ENCODE results near the gene MYH15. TPM values are rescaled to one million over a fixed set of nuclear protein-coding genes. Genes with fewer than 3 reads are reported as not detected.

The MYH15 gene
- total RNA-seq, 4 donors from 2014 or later, result 0.13 TPM; not detected in 3

GRCh38 chr3:108552267-108553159 is 42.1 kb upstream of the MYH15 start:
- WGBS, 2 donors (ENCODE audit: low coverage in 1 of 2), result 30% methylated on average over 4 of the region's 4 CpGs
- Histone ChIP-seq H3K4me1 (peaks cover 0 to 27% (median 0%) of the 10 kb centered on the region in 3 donors), H3K27me3 (no peaks in the 10 kb centered on the region), H3K9me3 (no peaks in the 10 kb centered on the region), H3K27ac (no peak overlapping the region), H3K4me3 (no peak overlapping the region), H3K36me3 (no peaks in the 10 kb centered on the region)
- ATAC-seq, result no peak
- TF ChIP-seq POLR2AphosphoS5 (IDR thresholded peaks at IDR 0.05), result no peak
- TF ChIP-seq, protein P1, sequence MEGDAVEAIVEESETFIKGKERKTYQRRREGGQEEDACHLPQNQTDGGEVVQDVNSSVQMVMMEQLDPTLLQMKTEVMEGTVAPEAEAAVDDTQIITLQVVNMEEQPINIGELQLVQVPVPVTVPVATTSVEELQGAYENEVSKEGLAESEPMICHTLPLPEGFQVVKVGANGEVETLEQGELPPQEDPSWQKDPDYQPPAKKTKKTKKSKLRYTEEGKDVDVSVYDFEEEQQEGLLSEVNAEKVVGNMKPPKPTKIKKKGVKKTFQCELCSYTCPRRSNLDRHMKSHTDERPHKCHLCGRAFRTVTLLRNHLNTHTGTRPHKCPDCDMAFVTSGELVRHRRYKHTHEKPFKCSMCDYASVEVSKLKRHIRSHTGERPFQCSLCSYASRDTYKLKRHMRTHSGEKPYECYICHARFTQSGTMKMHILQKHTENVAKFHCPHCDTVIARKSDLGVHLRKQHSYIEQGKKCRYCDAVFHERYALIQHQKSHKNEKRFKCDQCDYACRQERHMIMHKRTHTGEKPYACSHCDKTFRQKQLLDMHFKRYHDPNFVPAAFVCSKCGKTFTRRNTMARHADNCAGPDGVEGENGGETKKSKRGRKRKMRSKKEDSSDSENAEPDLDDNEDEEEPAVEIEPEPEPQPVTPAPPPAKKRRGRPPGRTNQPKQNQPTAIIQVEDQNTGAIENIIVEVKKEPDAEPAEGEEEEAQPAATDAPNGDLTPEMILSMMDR (IDR thresholded peaks at IDR 0.05), result peak; percentile 38 to 62 (median 50)

DNA sequence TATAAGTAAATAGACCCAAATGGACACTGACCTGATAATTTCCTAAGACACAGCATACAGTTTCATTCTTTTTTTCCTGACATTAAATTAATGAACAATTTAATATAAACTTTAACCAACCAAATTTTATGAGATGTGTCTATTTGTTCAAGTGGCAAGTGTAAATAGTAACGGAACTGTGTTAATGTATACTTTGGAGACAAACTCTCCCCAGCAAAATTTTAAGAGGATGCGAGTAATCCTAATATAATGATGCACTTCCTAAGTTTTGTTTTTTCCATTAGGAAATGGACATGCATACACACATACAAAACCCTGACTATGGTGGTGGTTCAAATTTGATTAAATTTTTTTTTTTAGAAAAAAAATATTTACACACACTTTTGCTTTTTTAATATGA is 38.5 kb upstream of the MYH15 start:
- no peaks in the 10 kb centered on the region for H3K9me3 ChIP-seq
- ATAC-seq, result no peak
- 94 to 96% methylated on average over 2 of the region's 2 CpGs for WGBS, 2 donors (ENCODE audit: low coverage in 1 of 2)
- no peak overlapping the region for H3K4me3 ChIP-seq
- H3K4me1 ChIP-seq, result peaks cover 0 to 30% (median 0%) of the 10 kb centered on the region in 3 donors
- TF ChIP-seq POLR2A (IDR thresholded peaks at IDR 0.05) (no peak), POLR2AphosphoS5 (IDR thresholded peaks at IDR 0.05) (no peak), EP300 (IDR thresholded peaks at IDR 0.05) (no peak)
- TF ChIP-seq, protein P1 (IDR thresholded peaks at IDR 0.05), result no peak
- H3K27ac ChIP-seq, result no peak overlapping the region
- no peaks in the 10 kb centered on the region for H3K36me3 ChIP-seq
- H3K27me3 ChIP-seq, result no peaks in the 10 kb centered on the region

GRCh38 chr3:108548304-108548703 is 37.9 kb upstream of the MYH15 start:
- no peak for ATAC-seq

DNA sequence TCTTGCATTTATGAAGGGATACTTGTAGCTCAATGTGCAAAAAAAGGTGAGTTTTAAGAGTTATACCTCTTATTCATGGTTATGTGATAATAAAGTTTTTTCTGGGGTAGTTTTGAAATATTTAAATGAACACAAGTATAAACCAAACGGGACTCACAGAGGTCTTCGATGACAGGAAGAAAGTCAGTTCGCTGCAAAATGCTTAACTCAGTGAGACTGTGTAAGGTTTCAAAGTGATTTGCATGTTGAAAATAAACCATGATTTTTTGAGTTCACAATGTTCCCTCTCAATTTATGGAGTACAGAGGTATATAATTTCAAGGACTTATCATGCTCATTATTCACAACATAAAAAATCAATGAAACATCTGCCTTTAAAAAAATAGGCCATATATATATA is 36.3 kb upstream of the MYH15 start:
- Histone ChIP-seq H3K4me3 (peak overlapping the region; percentile 8 to 15), H3K9me3 (no peaks in the 10 kb centered on the region), H3K36me3 (no peaks in the 10 kb centered on the region), H3K27me3 (no peaks in the 10 kb centered on the region), H3K27ac (peak overlapping the region in 1 of 4 donors; percentile 11), H3K4me1 (peaks cover 0 to 23% (median 0%) of the 10 kb centered on the region in 3 donors)
- no peak for ATAC-seq
- TF ChIP-seq, protein P1 (IDR thresholded peaks at IDR 0.05), result no peak
- 71 to 84% methylated on average over 3 of the region's 3 CpGs for WGBS, 2 donors (ENCODE audit: low coverage in 1 of 2)

More at GRCh38 chr3:108548304-108548703, 37.9 kb upstream of the MYH15 start:
- no peaks in the 10 kb centered on the region for H3K9me3 ChIP-seq
- WGBS, 2 donors (ENCODE audit: low coverage in 1 of 2), result 50 to 55% methylated on average over 1 of the region's 1 CpG
- H3K36me3 ChIP-seq, result no peaks in the 10 kb centered on the region
- TF ChIP-seq POLR2AphosphoS5 (IDR thresholded peaks at IDR 0.05) (no peak), EP300 (IDR thresholded peaks at IDR 0.05) (no peak), POLR2A (IDR thresholded peaks at IDR 0.05) (no peak)
- TF ChIP-seq, protein P1 (IDR thresholded peaks at IDR 0.05), result no peak
- peaks cover 0 to 30% (median 0%) of the 10 kb centered on the region in 3 donors for H3K4me1 ChIP-seq
- H3K4me3 ChIP-seq, result no peak overlapping the region
- no peaks in the 10 kb centered on the region for H3K27me3 ChIP-seq
- no peak overlapping the region for H3K27ac ChIP-seq

DNA sequence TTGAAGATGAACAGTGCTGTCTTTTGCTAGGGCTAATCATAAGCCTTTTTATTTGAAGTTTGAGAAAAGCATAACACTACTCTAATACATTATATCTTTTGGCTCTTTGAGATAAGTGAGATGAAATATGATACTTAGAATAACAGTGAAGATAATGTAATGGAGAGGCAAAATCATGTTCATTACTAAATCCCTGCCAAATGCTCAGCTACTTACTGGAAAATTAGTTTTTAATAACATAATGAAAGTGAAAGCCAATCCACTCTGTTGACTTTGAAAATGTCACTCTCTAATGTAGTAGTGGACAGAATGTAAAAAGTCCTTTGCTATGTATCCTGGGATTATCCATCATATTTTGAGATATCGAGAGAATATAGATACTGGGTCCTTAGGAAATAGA is 35.9 kb upstream of the MYH15 start:
- 50 to 58% methylated on average over 1 of the region's 1 CpG for WGBS, 2 donors (ENCODE audit: low coverage in 1 of 2)
- peak overlapping the region; percentile 8 to 15 for H3K4me3 ChIP-seq
- H3K36me3 ChIP-seq, result no peaks in the 10 kb centered on the region
- H3K9me3 ChIP-seq, result no peaks in the 10 kb centered on the region
- H3K27ac ChIP-seq, result peak overlapping the region in 2 of 4 donors; percentile 11 to 20
- H3K4me1 ChIP-seq, result peaks cover 0 to 20% (median 0%) of the 10 kb centered on the region in 3 donors
- no peaks in the 10 kb centered on the region for H3K27me3 ChIP-seq
- TF ChIP-seq EP300 (IDR thresholded peaks at IDR 0.05) (no peak), POLR2A (IDR thresholded peaks at IDR 0.05) (no peak)
- TF ChIP-seq, protein P1 (IDR thresholded peaks at IDR 0.05), result no peak
- ATAC-seq, result no peak

All from gastroesophageal sphincter (tissue), 4 donors.